Vagina (tissue), 2 donors: Measurements from ENCODE around the gene PDK4. TPM values are rescaled to one million over a fixed set of nuclear protein-coding genes. Genes with fewer than 3 reads are reported as not detected.

Source experiments
- DNase-seq, 2 donors: peaks; one replicate each; pipeline ENCODE4 v3.0.0-alpha.2; 2017; ENCODE audit errors: extremely low spot score in 2 of 2
- H3K27ac ChIP-seq: fragments of 200-600 bp; sonication (generic); one replicate; pipeline ENCODE4 v1.5.1; 2019
- H3K27me3 ChIP-seq: fragments of 200-600 bp; sonication (generic); one replicate; pipeline ENCODE4 v1.5.1; 2019
- H3K36me3 ChIP-seq, 2 donors: fragments of 200-600 bp; sonication (generic); one replicate each; pipeline ENCODE4 v1.5.1; 2017 to 2019
- H3K4me1 ChIP-seq: fragments of 200-600 bp; sonication (generic); one replicate; pipeline ENCODE4 v1.5.1; 2019
- H3K4me3 ChIP-seq, 2 donors: fragments of 200-600 bp; sonication (generic); 1 replicate in 1 of 2; 2 replicates in 1 of 2; pipeline ENCODE4 v1.5.1; 2016 to 2019
- H3K9me3 ChIP-seq: fragments of 200-600 bp; sonication (generic); one replicate; pipeline ENCODE4 v1.5.1; 2019
- POLR2A ChIP-seq, 2 donors: fragments of 450-650 bp; IDR thresholded peaks; one replicate each; pipeline ENCODE4 v1.6.1; 2017; ENCODE audit warnings: antibody characterized with exemption in 2 of 2, mild to moderate bottlenecking in 2 of 2, moderate library complexity in 2 of 2
- POLR2AphosphoS5 ChIP-seq, 2 donors: sonication (generic); formaldehyde crosslinking; IDR thresholded peaks; one replicate each; pipeline ENCODE4 v1.9.0; 2017; ENCODE audit warnings: antibody characterized with exemption in 2 of 2, mild to moderate bottlenecking in 2 of 2, low read depth in 1 of 2; ENCODE audit not compliant: insufficient read depth in 1 of 2
- intact Hi-C: fragments of 100-400 bp; cut with DNase I; formaldehyde crosslinking; loops from one replicate; pipeline ENCODE4 v1.15.1; 2023
- total RNA-seq: library from RNA; depleted of rRNA; stranded (reverse); fragments of >200 nt; gene quantifications from one replicate; pipeline ENCODE4 v1.2.3, GENCODE V29; 2016
- TF ChIP-seq, protein P1 (sequence below), 3 experiments: fragments of 450-650 bp in 2 of 3; fragments of 200-600 bp in 1 of 3; sonication (generic) in 1 of 3; IDR thresholded peaks; one replicate each; pipeline ENCODE4 v1.5.1; 2017 to 2019; ENCODE audit warnings: antibody characterized with exemption in 3 of 3, mild to moderate bottlenecking in 2 of 3, moderate library complexity in 2 of 3

Gene PDK4
- total RNA-seq: 399 TPM

DNA sequence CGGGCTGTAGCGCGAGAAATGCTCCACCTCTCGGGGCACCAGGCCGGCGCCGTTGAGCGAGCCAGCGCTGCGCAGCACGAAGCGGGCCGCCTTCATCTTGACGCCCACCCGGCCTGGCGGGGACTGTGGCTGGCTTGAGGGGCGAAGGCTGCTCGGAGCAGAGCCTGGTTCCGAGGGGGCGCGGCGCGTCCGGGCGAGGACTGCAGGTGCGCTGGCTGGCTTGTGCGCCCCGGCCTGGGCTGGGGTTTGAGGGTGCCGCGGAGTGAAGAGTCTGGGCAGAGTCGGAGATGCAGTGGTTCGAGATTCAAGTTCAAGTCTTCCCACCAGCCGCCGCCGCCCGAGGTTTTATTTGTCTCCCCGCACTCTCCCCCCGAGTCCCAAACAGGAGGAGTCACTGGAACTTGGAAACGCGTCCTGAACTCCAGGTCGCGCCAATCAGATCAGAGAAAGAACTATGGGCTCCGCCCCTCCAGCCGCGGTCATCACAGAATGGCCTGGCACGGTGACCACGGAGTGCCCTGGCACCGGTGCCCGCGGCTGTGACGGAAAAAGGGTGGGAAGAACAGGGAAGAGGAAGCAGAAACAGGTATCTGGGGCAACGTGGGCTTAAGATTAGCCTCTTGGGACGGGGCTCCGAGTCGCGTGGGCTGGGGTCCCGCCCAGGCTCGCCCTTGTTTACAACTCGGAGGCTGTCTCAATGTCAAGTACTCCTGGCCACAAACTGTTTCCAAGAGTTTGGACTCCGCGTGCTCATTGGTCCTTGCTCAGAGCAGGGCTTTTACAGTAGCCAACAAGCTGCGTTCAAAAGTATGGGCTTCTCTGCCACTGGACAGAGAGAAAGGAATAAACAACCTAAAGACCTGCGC is at the start of gene PDK4:
TSS of gene PDK4 (minus strand) at position 319 of the 866 bp plus-strand sequence. CDS start at position 96, 223 bp downstream.
- Histone ChIP-seq H3K27ac (peak within 1 kb of the TSS; percentile 91), H3K4me3 (peak within 1 kb of the TSS; percentile 75 to 96), H3K36me3 (peaks cover 0 to 34% of the 10 kb centered on the region in 2 donors), H3K27me3 (no peaks in the 10 kb centered on the region), H3K4me1 (peaks cover 10% of the 10 kb centered on the region), H3K9me3 (no peaks in the 10 kb centered on the region)
- intact Hi-C loops: loop anchor here (5.0 kb wide), 2 partner anchors 44 to 86 kb away; no protein-coding TSS in a partner anchor
- DNase-seq: peak in 1 of 2 donors; percentile 98
- TF ChIP-seq, protein P1, sequence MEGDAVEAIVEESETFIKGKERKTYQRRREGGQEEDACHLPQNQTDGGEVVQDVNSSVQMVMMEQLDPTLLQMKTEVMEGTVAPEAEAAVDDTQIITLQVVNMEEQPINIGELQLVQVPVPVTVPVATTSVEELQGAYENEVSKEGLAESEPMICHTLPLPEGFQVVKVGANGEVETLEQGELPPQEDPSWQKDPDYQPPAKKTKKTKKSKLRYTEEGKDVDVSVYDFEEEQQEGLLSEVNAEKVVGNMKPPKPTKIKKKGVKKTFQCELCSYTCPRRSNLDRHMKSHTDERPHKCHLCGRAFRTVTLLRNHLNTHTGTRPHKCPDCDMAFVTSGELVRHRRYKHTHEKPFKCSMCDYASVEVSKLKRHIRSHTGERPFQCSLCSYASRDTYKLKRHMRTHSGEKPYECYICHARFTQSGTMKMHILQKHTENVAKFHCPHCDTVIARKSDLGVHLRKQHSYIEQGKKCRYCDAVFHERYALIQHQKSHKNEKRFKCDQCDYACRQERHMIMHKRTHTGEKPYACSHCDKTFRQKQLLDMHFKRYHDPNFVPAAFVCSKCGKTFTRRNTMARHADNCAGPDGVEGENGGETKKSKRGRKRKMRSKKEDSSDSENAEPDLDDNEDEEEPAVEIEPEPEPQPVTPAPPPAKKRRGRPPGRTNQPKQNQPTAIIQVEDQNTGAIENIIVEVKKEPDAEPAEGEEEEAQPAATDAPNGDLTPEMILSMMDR (IDR thresholded peaks at IDR 0.05): no peak
- TF ChIP-seq POLR2A (IDR thresholded peaks at IDR 0.05) (peak in 1 of 2 donors; percentile 86), POLR2AphosphoS5 (IDR thresholded peaks at IDR 0.05; ENCODE audit: insufficient read depth in 1 of 2, low read depth in 1 of 2) (peak; percentile 93 to 97)

DNA sequence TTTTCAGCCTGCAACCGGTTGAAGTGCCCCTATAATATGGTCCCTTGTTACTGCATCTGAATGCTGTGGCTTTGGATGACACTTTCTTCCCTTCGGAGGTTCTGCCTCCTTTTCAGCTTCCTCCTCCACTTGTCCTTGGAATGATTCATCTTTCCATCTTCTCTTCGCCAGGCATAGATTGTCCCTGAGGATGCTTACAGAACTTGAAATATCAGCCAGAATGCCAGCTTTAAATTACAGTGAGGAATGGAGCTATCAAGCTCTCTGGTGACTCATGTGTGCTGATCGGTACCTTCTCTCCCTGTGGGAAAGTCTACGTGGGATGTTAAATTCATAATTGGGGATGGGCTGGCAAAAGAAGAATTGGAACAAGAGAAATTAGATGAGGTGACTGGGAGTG is 45.9 kb upstream of the PDK4 start:
- Histone ChIP-seq H3K4me1 (no peaks in the 10 kb centered on the region), H3K9me3 (no peaks in the 10 kb centered on the region), H3K36me3 (no peaks in the 10 kb centered on the region), H3K27ac (no peak overlapping the region), H3K4me3 (no peak overlapping the region), H3K27me3 (no peaks in the 10 kb centered on the region)
- intact Hi-C loops: no loop called here
- TF ChIP-seq, protein P1 (IDR thresholded peaks at IDR 0.05): no peak
- no peak for TF ChIP-seq POLR2AphosphoS5 (IDR thresholded peaks at IDR 0.05; ENCODE audit: insufficient read depth in 1 of 2, low read depth in 1 of 2)
- no peak for TF ChIP-seq POLR2A (IDR thresholded peaks at IDR 0.05)
- no peak for DNase-seq

DNA sequence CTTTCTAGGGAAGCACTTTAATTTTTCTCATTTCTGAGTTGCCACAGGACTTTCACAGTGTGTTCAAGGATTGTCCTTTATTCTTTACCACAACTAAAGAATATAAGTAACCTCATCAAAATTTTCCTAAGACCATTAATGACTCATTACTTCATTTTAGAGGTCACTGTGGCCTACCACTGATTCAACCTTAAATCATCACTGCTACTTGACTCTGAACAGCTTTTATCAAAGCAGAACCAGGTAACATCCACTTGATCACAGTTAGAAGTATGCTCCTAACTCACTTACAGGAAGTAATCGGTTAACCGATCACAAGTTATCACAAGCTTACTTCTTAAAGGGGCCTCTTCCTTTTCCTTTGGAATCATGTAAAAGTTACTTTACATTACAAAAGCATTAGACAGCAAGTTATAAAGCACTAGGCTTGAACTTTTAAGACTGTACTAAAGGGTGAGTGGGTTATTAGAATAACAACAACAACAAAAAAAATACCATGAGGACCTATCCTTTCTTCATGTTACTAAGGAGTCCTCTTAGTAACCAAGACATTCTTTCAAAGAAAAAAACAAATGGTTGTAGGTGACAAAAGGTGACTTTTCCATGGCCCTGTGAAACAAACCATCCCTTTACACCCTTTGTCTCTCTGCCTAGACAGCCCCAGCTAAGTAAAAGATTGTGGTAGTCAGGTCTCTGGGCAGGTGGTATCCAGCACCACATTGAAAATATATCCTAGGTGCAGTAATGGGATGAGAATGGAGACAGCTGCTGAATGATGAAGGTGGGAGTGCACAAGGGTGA is 40.0 kb upstream of the PDK4 start:
- DNase-seq: no peak
- intact Hi-C loops: no loop called here
- H3K4me1 ChIP-seq: peaks cover 2% of the 10 kb centered on the region
- H3K27me3 ChIP-seq: no peaks in the 10 kb centered on the region
- TF ChIP-seq, protein P1 (IDR thresholded peaks at IDR 0.05): no peak
- TF ChIP-seq POLR2AphosphoS5 (IDR thresholded peaks at IDR 0.05; ENCODE audit: insufficient read depth in 1 of 2, low read depth in 1 of 2) (no peak), POLR2A (IDR thresholded peaks at IDR 0.05) (no peak)
- H3K9me3 ChIP-seq: no peaks in the 10 kb centered on the region
- H3K36me3 ChIP-seq: no peaks in the 10 kb centered on the region
- no peak overlapping the region for H3K4me3 ChIP-seq
- H3K27ac ChIP-seq: no peak overlapping the region

DNA sequence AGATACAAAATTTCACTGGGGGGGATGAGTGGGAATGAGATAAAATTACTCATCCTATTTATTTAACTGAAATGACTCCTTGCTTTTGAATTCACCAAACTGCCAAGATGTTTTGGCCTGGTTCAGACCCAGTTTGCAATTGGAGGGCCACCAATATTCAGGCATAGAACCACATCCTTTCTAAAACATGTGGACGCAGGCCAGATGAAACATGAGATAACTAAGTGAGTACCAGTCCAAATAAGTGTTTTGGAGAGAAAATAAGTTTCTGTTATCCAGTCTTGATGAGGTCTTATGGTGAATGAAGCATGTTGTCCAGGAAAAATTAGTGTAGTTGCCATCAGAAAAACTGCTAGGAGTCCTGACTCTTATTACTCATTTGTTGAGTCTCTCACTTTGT is 36.3 kb upstream of the PDK4 start:
- intact Hi-C loops: no loop called here
- no peak for DNase-seq
- Histone ChIP-seq H3K36me3 (no peaks in the 10 kb centered on the region), H3K9me3 (no peaks in the 10 kb centered on the region), H3K27ac (no peak overlapping the region), H3K4me1 (peaks cover 18% of the 10 kb centered on the region), H3K4me3 (no peak overlapping the region), H3K27me3 (no peaks in the 10 kb centered on the region)
- TF ChIP-seq POLR2AphosphoS5 (IDR thresholded peaks at IDR 0.05; ENCODE audit: insufficient read depth in 1 of 2, low read depth in 1 of 2): no peak
- no peak for TF ChIP-seq POLR2A (IDR thresholded peaks at IDR 0.05)
- TF ChIP-seq, protein P1 (IDR thresholded peaks at IDR 0.05): no peak
